NK-92 treated with Interleukin-12 subunit alpha and Interleukin-12 subunit beta, amount 100 ng/mL, for 24 hours (cell line): ENCODE results near the gene MEX3B.
A peak's percentile ranks its signal among the peaks of the same experiment; 100 is the strongest.

ENCODE experiments used
- DNase-seq: peaks from one replicate; lab custom pipeline; 2025; lab: John Stamatoyannopoulos, UW

The MEX3B gene

GRCh38 chr15:82045892-82046665 lies at the start of gene MEX3B:
TSS of gene MEX3B (minus strand) at chr15:82046018. CDS start at chr15:82045705, 313 bp downstream.
- no peak for DNase-seq

DNA sequence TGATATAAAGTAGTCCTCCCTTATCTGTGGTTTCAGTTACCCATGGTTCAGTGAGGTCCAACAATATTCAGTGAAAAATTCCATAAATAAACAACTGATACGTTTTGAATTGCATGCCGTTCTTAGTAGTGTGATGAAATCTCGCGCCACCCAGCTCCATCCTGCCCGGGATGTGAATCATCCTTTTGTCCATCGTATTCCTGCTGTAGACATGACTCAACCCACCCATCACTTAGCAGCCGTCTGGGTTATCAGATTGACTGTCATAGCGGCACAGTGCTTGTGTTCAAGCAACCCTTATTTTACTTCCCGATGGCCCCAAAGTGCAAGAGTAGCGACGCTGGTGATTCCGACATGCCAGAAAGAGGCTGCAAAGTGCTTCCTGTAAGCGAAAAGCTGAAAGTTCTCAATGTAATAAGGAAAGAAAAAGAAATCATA lies 48.0 kb upstream of the MEX3B start:
- DNase-seq, result no peak

- DNase-seq, result no peak
Measured at GRCh38 chr15:82093325-82093724, 47.5 kb upstream of the MEX3B start.

DNA sequence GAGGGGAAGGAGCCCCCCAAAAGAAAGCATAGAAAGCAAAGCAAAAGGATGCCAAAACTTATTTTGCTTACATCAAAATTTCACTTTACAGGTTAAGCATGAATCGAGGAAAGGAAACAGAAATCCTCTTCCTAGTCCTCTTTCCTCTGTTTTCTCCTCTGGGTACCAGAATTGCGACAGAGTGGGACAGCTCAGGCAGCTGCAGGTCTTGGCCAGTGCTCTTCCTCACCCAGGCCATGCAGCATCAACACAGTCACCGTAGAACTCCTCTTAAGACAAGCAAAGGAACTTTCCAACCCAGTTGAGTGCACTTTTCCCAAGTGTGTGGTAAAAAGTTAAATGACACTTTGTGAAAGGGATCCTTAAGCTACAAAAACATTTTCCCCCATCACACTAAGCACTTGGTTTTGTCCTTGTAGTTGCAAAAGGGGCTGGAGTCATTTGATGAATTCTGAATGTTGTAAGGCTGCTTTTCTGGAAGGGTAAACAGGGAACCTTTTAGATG lies 45.9 kb upstream of the MEX3B start:
- no peak for DNase-seq

DNA sequence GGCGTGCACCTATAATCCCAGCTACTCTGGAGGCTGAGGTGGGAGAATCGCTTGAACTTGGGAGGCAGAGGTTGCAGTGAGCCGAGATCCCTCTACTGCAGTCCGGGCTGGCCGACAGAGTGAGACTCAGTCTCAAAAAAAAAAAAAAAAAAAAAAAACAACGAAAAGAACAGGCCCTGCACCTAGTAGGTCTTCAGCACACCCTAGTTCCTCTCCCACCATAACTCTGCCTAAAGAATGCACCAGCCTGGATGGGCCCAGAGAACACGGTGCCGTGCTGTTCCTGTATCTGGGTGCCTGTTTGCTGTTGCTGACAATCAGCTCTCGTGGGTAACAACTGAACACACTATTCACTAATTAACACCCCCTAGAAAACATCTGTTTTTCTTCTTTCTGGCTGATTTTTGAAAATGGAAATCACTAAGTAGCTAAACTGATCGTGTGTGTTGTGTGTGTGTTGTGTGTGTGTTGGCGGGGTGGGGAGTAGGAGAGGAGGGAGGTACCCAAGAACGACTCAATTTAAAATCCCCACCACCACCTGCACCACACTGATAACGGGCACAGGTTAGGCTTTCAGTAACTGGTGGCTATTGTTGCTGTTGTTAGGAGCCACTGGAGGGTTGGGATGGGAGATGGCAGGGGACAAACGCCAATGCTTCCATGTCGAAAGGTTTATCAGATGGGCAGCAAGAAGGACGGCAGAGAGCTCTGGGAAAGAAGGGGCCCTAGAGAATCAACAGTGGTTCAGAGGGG lies 40.6 kb upstream of the MEX3B start:
- DNase-seq, result no peak

GRCh38 chr15:82081914-82082762 lies 36.3 kb upstream of the MEX3B start:
- DNase-seq, result peak; percentile 8

DNA sequence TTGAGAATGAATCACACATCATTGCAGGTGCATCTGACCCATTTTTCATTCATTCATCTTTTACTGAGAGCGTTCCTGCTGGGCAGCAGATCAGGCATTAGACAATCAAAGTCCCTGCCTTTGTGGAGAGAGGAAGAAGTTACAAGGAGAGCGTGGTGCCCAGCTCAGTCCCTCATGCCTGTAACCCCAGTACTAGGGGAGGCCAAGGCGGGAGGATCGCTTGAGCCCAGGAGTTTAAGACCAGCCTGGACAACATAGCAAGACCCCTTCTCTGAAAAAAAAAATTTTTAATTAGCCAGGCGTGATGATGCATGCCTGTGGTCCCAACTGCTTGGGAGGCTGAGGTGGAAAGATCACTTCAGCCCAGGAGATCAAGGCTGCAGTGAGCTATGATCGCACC lies 35.0 kb upstream of the MEX3B start:
- DNase-seq, result no peak

GRCh38 chr15:82079736-82080135 lies 33.9 kb upstream of the MEX3B start:
- no peak for DNase-seq

DNA sequence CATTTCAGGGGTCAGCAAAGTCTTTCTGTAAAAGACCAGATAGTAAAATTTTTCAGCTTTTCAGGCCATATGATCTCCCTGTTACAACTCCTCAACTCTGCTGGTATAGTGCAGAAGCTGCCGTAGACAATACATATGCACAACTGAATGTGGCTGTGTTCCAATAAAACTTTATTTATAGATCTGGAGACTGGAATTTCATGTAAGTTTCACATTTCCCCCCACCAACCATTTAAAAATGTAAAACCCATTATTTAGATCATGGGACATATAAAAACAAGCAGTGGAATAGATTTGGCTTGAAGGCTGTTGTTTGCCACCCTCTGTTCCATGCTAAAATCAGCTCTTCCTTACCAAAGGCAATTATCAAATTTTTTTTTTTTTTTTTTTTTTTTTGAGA lies 28.8 kb upstream of the MEX3B start:
- DNase-seq, result no peak

- no peak for DNase-seq
Measured at GRCh38 chr15:82072926-82073537, 27.2 kb upstream of the MEX3B start.

DNA sequence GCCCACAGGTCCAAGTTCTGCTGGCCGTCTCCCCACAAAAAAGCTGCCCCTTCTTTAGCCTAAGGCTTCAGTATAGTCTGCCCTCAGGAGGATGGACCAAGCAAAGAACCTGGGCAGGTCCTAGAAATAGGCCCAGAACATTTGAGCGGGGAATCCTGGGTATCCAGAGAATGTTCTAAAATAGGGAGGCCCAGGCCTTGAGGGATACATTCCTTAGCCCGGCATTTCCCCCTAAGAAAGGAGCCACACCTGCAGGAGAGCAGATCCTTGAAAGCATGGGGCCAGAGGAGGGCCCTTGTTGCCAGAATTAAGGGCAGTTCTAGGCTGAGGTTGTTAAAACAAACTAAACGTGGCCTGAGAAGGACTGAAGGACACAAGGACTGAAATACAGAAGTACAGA lies 20.6 kb upstream of the MEX3B start:
- DNase-seq, result no peak

- no peak for DNase-seq
Measured at GRCh38 chr15:82064824-82065223, 19.0 kb upstream of the MEX3B start.

DNA sequence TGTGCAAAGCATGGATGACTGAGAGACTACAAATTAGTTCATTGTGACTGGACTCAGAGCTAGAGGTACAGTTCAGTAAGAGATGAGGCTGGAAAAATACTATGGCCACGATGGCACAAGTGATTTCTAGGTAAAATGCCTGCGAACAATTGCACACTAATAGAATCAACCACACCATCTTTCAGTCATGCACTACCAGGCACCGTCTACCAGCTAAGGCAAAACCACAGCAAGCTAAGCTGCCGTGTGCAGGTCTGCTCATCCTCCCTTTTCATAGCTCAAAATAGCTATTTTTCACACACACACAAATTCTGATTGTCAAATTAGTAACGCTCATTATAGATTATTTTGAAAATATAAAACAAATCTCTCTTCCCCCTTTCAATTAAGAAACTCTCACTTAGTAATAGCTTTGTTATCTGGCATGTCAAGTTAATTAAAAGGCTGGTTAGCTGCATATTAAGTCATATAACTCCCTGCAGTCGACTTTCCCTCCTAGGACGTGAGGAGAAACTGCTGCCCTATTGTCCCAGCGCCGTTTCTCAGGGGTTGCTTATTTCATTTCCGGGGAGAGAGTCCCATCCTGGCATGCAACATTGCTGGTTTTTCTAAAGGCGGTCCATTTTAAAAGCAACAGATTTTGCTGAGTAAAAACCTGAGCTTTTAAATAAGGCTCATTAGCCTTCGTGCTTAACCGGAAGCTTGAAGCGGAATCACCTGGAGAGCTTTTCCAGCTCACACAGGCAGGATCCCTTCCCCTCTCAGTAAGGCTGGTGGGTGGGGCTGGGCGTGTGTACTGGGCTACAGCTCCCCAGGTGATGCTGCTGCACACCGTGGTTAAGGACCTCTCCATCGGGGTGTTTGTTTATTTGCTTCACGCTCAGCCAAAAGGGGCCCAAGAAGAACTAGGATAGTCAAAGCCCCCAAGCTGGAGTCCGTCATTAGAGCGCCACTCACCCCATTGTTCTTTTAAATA lies 16.9 kb upstream of the MEX3B start:
- DNase-seq, result no peak

DNA sequence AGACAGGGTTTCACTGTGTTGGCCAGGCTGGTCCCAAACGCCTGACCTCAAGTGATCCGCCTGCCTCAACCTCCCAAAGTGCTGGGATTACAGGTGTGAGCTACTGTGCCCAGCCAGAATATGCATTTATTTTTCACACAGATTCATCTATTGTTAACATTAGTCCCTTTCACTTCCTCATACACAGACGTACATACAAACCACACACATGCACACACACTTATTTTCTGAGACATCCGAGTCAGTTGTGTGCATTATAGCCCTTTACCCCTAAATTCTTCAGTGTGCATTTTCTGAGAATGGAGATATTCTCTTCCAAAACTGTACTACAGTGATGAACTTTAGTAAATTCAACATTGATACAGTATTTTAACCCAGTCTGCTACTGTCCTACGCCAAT lies 15.0 kb upstream of the MEX3B start:
- no peak for DNase-seq

GRCh38 chr15:82058517-82059204 lies 12.8 kb upstream of the MEX3B start:
- no peak for DNase-seq

DNA sequence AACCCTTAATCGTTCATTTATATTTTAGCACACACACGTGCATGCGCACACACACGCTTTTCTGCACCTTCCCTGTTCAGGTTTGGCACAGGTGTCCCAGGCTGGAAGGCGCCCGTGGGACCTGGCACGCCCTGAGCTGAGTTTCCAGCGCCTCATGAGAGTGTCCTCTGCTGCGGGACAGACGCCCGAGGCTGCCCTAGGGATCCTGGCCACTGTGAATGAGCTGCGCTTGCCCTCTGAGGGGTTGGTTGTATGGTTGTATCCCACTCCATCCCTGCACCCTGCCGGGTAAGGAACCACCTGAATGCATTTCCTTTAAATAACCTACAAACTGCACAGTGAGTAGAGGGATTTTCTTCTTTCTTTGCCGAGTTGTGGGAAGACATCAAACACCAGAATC lies 12.2 kb upstream of the MEX3B start:
- DNase-seq, result no peak

DNA sequence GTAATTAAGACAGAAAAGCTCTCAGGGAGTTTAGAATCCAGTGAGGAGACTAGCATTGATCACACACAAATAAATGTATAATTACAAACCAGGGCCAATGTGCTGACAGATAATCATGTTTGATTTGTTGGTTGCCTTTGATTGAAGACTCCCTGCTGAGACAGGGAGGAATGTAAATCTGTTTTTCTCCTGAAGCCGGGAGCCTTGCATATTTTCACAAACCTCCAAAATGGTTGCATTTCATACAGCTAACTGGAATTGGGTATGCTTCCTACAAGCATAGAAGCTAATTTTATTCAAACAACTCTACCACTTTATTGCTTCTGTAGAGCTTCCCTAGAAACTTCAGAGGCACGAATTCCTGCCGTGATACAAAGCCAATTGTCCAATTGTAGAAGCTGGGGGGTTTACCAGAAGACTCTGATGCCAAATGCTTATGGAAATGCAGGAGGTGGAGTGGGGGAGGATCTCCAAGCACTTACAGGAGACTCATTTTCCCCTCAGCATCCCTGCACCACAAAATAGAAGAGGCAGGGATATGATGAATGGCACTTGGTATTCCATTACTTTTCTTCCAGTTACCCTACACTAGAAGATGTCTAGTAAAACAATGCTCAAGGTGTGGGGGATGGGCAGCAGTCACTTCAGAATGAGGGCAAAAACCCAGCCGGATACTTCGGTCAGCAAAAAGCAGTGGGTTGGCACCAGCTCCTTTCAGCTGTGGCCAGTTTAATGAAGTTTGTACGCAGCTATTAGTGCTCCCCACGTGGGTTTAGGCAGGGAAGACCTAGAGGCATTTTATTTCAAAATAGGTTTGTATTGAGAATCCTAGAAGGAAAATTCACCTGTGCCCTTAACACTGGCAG lies 11.4 kb upstream of the MEX3B start:
- no peak for DNase-seq

GRCh38 chr15:82052751-82053150 lies 6.9 kb upstream of the MEX3B start:
- no peak for DNase-seq

DNA sequence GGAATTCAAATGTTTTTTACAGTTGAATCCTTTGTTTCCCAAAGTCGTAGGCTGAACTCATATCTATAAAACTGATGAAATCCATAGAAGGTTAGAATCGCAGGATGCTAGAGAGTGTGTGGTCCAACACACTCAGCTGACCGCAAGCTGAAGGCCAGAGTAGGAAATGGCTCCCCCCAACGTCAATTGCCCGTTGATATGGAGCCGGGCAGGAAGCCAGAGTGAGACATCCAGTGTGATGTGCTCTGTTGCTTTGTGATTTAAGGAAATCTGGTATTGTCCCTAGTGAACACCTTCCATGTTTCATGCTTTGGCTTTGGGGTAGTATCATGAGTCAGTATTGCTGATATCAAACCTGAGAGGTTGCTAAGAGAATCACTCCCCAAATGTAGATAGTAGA lies 5.8 kb upstream of the MEX3B start:
- no peak for DNase-seq
